Lower leg skin (tissue), 4 donors: ENCODE measurements around the gene GSDMA. TPM values are rescaled to one million over a fixed set of nuclear protein-coding genes. Genes with fewer than 3 reads are reported as not detected.
"Not testable (repeated sequence)": the region's sequence is repeated elsewhere in the genome, so short reads cannot be mapped to it uniquely, and the experiment has no call there.

Source experiments
- DNase-seq, 2 donors: peaks; one replicate each; pipeline ENCODE4 v3.0.0-alpha.2; 2019; ENCODE audit warnings: low spot score in 2 of 2
- H3K4me3 ChIP-seq: fragments of 200-600 bp; sonication (generic); 2 replicates; pipeline ENCODE4 v1.5.1; 2017; ENCODE audit warnings: mild to moderate bottlenecking, low read depth; ENCODE audit not compliant: poor library complexity, severe bottlenecking
- POLR2A ChIP-seq, 2 donors: fragments of 450-650 bp; IDR thresholded peaks; one replicate each; pipeline ENCODE4 v1.6.1; 2016 to 2017; ENCODE audit warnings: antibody characterized with exemption in 2 of 2, mild to moderate bottlenecking in 1 of 2, moderate library complexity in 1 of 2
- WGBS, 2 donors: methylation state at CpG; one replicate each; pipeline ENCODE4 v1.1.5; 2018; 5-methylcytosine and 5-hydroxymethylcytosine counted together
- intact Hi-C: fragments of 100-400 bp; cut with DNase I; formaldehyde crosslinking; loops from one replicate; pipeline ENCODE4 v1.15.0; 2023; ENCODE audit warnings: low total_unique reads
- total RNA-seq, 4 donors: library from RNA; depleted of rRNA; stranded (reverse); fragments of >200 nt; gene quantifications; one replicate each; pipeline ENCODE4 v1.1.0, GENCODE V29; 2016
- TF ChIP-seq, protein P1 (sequence below), 3 donors: fragments of 450-650 bp; IDR thresholded peaks; one replicate each; pipeline ENCODE4 v1.5.1; 2016; ENCODE audit warnings: antibody characterized with exemption in 3 of 3, mild to moderate bottlenecking in 3 of 3, moderate library complexity in 2 of 3

The GSDMA gene
- total RNA-seq, 4 donors from 2014 or later = 146 to 271 (median 163) TPM

GRCh38 chr17:39999067-39999466 lies 36.3 kb downstream of the GSDMA start:
- no peak overlapping the region for H3K4me3 ChIP-seq
- intact Hi-C loops = no loop called here
- 77 to 78% methylated on average over 4 of the region's 4 CpGs for WGBS, 2 donors
- DNase-seq = no peak
- TF ChIP-seq POLR2A (IDR thresholded peaks at IDR 0.05) = no peak
- TF ChIP-seq, protein P1, sequence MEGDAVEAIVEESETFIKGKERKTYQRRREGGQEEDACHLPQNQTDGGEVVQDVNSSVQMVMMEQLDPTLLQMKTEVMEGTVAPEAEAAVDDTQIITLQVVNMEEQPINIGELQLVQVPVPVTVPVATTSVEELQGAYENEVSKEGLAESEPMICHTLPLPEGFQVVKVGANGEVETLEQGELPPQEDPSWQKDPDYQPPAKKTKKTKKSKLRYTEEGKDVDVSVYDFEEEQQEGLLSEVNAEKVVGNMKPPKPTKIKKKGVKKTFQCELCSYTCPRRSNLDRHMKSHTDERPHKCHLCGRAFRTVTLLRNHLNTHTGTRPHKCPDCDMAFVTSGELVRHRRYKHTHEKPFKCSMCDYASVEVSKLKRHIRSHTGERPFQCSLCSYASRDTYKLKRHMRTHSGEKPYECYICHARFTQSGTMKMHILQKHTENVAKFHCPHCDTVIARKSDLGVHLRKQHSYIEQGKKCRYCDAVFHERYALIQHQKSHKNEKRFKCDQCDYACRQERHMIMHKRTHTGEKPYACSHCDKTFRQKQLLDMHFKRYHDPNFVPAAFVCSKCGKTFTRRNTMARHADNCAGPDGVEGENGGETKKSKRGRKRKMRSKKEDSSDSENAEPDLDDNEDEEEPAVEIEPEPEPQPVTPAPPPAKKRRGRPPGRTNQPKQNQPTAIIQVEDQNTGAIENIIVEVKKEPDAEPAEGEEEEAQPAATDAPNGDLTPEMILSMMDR (IDR thresholded peaks at IDR 0.05) = no peak

GRCh38 chr17:40000161-40000560 lies 37.4 kb downstream of the GSDMA start:
- no peak overlapping the region for H3K4me3 ChIP-seq
- no peak for DNase-seq
- TF ChIP-seq, protein P1 (IDR thresholded peaks at IDR 0.05) = no peak
- TF ChIP-seq POLR2A (IDR thresholded peaks at IDR 0.05) = no peak
- intact Hi-C loops = no loop called here
- 85 to 89% methylated on average over 7 of the region's 7 CpGs for WGBS, 2 donors

DNA sequence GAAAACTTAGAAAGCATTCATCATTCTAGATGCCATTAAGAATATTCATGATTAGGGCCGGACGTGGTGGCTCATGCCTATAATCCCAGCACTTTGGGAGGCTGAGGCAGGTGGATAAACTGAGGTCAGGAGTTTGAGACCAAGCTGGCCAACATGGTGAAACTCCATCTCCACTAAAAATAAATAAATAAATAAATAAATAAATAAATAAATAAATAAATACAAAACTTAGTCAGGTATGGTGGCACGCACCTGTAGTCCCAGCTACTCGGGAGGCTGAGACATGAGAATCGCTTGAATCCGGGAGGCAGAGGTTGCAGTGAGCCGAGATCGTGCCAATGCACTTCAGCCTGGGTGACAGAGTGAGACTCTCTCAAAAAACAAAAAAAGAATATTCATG lies 38.5 kb downstream of the GSDMA start:
- WGBS, 2 donors = 89 to 90% methylated on average over 8 of the region's 8 CpGs
- intact Hi-C loops, DNase-seq, H3K4me3 ChIP-seq: not testable (repeated sequence)

DNA sequence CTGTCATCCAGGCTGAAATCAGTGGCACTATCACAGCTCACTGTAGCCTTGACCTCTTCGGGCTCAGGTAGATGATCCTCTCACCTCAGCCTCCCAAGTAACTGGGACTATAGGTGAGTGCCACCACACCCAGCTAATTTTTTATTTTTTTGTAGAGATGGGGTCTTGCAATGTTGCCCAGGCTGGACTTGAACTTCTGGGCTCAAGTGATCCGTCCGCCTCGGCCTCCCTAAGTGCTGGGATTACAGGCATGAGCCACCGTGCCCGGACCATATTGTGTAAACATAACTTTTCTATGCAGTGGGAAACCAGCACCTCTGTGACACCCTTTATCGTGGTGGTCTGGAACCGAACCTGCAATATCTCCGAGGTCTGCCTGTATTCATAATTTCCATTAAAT lies 41.3 kb downstream of the GSDMA start:
- no peak overlapping the region for H3K4me3 ChIP-seq
- intact Hi-C loops = no loop called here
- 91 to 92% methylated on average over 9 of the region's 9 CpGs for WGBS, 2 donors
- DNase-seq = no peak
- no peak for TF ChIP-seq POLR2A (IDR thresholded peaks at IDR 0.05)

- 86 to 87% methylated on average over 7 of the region's 7 CpGs for WGBS, 2 donors
- intact Hi-C loops = no loop called here
- H3K4me3 ChIP-seq = no peak overlapping the region
- DNase-seq = no peak
- TF ChIP-seq, protein P1 (IDR thresholded peaks at IDR 0.05) = no peak
- TF ChIP-seq POLR2A (IDR thresholded peaks at IDR 0.05) = no peak
These were observed 41.9 kb downstream of the GSDMA start for GRCh38 chr17:40004712-40005111.

DNA sequence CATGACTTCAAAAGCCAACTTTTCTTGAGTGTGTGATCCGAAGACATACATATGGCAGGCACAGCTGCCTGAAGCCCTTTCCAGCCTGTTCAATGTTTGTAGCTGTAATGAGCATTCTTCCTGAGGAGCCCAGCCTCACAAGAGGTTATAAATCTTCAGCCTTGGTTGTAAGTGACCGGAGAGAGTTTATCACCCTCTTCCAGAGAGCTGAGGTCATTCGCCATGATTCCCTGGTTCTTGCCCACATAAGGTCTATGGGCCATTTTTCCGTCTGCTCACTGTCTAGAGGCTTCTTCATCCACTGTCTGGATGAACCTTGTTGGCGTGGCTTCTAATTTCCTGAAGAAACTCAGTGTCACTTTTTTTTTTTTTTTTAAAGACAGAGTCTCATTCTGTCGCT lies 42.7 kb downstream of the GSDMA start:
- DNase-seq = no peak
- 80 to 85% methylated on average over 6 of the region's 6 CpGs for WGBS, 2 donors
- intact Hi-C loops = no loop called here
- H3K4me3 ChIP-seq = no peak overlapping the region
- TF ChIP-seq, protein P1 (IDR thresholded peaks at IDR 0.05) = no peak
- no peak for TF ChIP-seq POLR2A (IDR thresholded peaks at IDR 0.05)

DNA sequence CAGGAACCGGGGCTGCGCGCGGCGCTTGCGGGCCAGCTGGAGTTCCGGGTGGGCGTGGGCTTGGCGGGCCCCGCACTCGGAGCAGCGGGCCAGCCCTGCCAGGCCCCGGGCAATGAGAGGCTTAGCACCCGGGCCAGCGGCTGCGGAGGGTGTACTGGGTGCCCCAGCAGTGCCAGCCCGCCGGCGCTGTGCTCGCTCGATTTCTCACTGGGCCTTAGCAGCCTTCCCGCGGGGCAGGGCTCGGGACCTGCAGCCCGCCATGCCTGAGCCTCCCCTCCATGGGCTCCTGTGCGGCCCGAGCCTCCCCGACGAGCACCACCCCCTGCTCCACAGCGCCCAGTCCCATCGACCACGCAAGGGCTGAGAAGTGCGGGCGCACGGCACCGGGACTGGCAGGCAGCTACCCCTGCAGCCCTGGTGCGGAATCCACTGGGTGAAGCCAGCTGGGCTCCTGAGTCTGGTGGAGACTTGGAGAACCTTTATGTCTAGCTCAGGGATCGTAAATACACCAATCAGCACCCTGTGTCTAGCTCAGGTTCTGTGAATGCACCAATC lies 48.2 kb downstream of the GSDMA start:
- intact Hi-C loops = loop anchor here (10.0 kb wide), 1 partner anchor 154 kb away; no protein-coding TSS in a partner anchor
- 89 to 93% methylated on average over 11 to 23 of the region's 38 CpGs for WGBS, 2 donors
- H3K4me3 ChIP-seq, DNase-seq: not testable (repeated sequence)

DNA sequence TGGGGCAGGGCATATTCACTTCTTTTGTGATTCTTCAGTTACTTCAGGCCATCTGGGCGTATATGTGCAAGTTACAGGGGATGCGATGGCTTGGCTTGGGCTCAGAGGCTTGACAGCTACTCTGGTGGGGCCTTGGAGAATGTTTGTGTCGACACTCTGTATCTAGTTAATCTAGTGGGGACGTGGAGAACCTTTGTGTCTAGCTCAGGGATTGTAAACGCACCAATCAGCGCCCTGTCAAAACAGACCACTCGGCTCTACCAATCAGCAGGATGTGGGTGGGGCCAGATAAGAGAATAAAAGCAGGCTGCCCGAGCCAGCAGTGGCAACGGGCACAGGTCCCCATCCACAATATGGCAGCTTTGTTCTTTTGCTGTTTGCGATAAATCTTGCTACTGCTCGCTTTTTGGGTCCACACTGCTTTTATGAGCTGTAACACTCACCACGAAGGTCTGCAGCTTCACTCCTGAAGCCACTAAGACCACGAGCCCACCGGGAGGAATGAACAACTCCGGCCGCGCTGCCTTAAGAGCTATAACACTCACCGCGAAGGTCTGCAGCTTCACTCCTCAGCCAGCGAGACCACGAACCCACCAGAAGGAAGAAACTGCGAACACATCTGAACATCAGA lies 49.3 kb downstream of the GSDMA start:
- not testable (repeated sequence) for DNase-seq, H3K4me3 ChIP-seq
- 79 to 80% methylated on average over 22 of the region's 22 CpGs for WGBS, 2 donors
- intact Hi-C loops = loop anchor here (10.0 kb wide), 1 partner anchor 153 kb away; no protein-coding TSS in a partner anchor
